Smooth muscle cell (in vitro differentiated cells): ENCODE results near the gene TOB1. TPM values are rescaled to one million over a fixed set of nuclear protein-coding genes. Genes with fewer than 3 reads are reported as not detected.
"Not testable (repeated sequence)": the region's sequence is repeated elsewhere in the genome, so short reads cannot be mapped to it uniquely, and the experiment has no call there.

Experiments
- DNase-seq: peaks from one replicate; lab custom pipeline; 2025; ENCODE audit not compliant: unreplicated experiment; lab: John Stamatoyannopoulos, UW
- H2AFZ ChIP-seq: fragments of 200-600 bp; sonication (generic); 2 replicates; pipeline ENCODE4 v1.6.0; 2016; ENCODE audit warnings: antibody characterized with exemption, low read depth, mild to moderate bottlenecking
- H3F3A ChIP-seq: fragments of 200-600 bp; sonication (generic); 2 replicates; pipeline ENCODE4 v1.6.0; 2017; ENCODE audit warnings: antibody characterized with exemption, low read depth
- H3K27ac ChIP-seq: fragments of 200-600 bp; sonication (generic); 2 replicates; pipeline ENCODE4 v1.5.1; 2016; ENCODE audit warnings: low read depth, mild to moderate bottlenecking
- H3K27me3 ChIP-seq: fragments of 200-600 bp; sonication (generic); 2 replicates; pipeline ENCODE4 v1.6.1; 2016; ENCODE audit warnings: low read depth, mild to moderate bottlenecking
- H3K36me3 ChIP-seq: fragments of 200-600 bp; sonication (generic); 2 replicates; pipeline ENCODE4 v1.5.1; 2016; ENCODE audit warnings: low read depth
- H3K4me1 ChIP-seq: fragments of 200-600 bp; sonication (generic); 2 replicates; pipeline ENCODE4 v1.5.1; 2016; ENCODE audit warnings: low read depth
- H3K4me2 ChIP-seq: fragments of 200-600 bp; sonication (generic); 2 replicates; pipeline ENCODE4 v1.6.0; 2016; ENCODE audit warnings: mild to moderate bottlenecking
- H3K4me3 ChIP-seq: fragments of 200-600 bp; sonication (generic); 2 replicates; pipeline ENCODE4 v1.5.1; 2016; ENCODE audit warnings: mild to moderate bottlenecking
- H3K79me2 ChIP-seq: fragments of 200-600 bp; sonication (generic); 2 replicates; pipeline ENCODE4 v1.6.0; 2016; ENCODE audit warnings: low read depth, mild to moderate bottlenecking
- H3K9ac ChIP-seq: fragments of 200-600 bp; sonication (generic); 2 replicates; pipeline ENCODE4 v1.6.0; 2016; ENCODE audit warnings: low read depth
- H3K9me3 ChIP-seq: fragments of 200-600 bp; sonication (generic); replicated peaks from 2 replicates; pipeline ENCODE4 v1.5.1; 2016; ENCODE audit warnings: low read depth
- H4K20me1 ChIP-seq: fragments of 200-600 bp; sonication (generic); 2 replicates; pipeline ENCODE4 v1.6.0; 2016; ENCODE audit warnings: low read depth
- CTCF ChIP-seq: fragments of 200-600 bp; sonication (generic); IDR thresholded peaks from 2 replicates; pipeline ENCODE4 v1.5.1; 2017; ENCODE audit warnings: borderline replicate concordance, mild to moderate bottlenecking, antibody characterized with exemption; ENCODE audit not compliant: insufficient read depth, poor library complexity, severe bottlenecking
- WGBS: methylation state at CpG from one replicate; pipeline ENCODE4 v1.1.7; 2016; ENCODE audit warnings: low lambda C conversion rate; 5-methylcytosine and 5-hydroxymethylcytosine counted together
- polyA plus RNA-seq: library from polyadenylated mRNA; unstranded; fragments of >200 nt; fragmentation: Nextera tagmentation; extraction: Ambion mirVana; gene quantifications from 2 replicates; pipeline ENCODE4 v1.2.1, GENCODE V29; 2016
- total RNA-seq: library from RNA; depleted of rRNA; stranded (reverse); fragments of >200 nt; gene quantifications from 2 replicates; pipeline ENCODE4 v1.2.3, GENCODE V29; 2014

Gene TOB1
- total and polyA plus RNA-seq, 2 experiments from 2014 or later, result 29.3 to 39.8 TPM

- no peak overlapping the region for H2AFZ ChIP-seq
- no peaks in the 10 kb centered on the region for H4K20me1 ChIP-seq
- no peak for DNase-seq
- H3F3A ChIP-seq, result no peaks in the 10 kb centered on the region
- no peaks in the 10 kb centered on the region for H3K27me3 ChIP-seq
- WGBS, result 95% methylated on average over 1 of the region's 1 CpG
- H3K36me3 ChIP-seq, result no peaks in the 10 kb centered on the region
- no peaks in the 10 kb centered on the region for H3K4me1 ChIP-seq
- H3K9ac ChIP-seq, result no peak overlapping the region
- no peak overlapping the region for H3K4me2 ChIP-seq
- no peak overlapping the region for H3K27ac ChIP-seq
- H3K9me3 ChIP-seq, result no peaks in the 10 kb centered on the region
- TF ChIP-seq CTCF, result no peak
- H3K4me3 ChIP-seq, result no peak overlapping the region
- H3K79me2 ChIP-seq, result no peaks in the 10 kb centered on the region
Observed at GRCh38 chr17:50877838-50878237, 11.7 kb upstream of the TOB1 start.

GRCh38 chr17:50877042-50877441, 10.9 kb upstream of the TOB1 start:
- H3F3A ChIP-seq, H3K4me2 ChIP-seq, H3K9me3 ChIP-seq, H3K4me1 ChIP-seq, H3K79me2 ChIP-seq, H3K27ac ChIP-seq, H4K20me1 ChIP-seq, DNase-seq, H3K27me3 ChIP-seq, H2AFZ ChIP-seq, H3K36me3 ChIP-seq, H3K4me3 ChIP-seq, H3K9ac ChIP-seq: not testable (repeated sequence)
- 95% methylated on average over 9 of the region's 9 CpGs for WGBS

- peaks cover 3% of the 10 kb centered on the region for H3F3A ChIP-seq
- no peaks in the 10 kb centered on the region for H4K20me1 ChIP-seq
- 90% methylated on average over 2 of the region's 2 CpGs for WGBS
- H3K4me1 ChIP-seq, result no peaks in the 10 kb centered on the region
- H3K36me3 ChIP-seq, result no peaks in the 10 kb centered on the region
- H3K4me3 ChIP-seq, result no peak overlapping the region
- no peak for DNase-seq
- H3K27me3 ChIP-seq, result no peaks in the 10 kb centered on the region
- H3K9me3 ChIP-seq, result no peaks in the 10 kb centered on the region
- H3K27ac ChIP-seq, result no peak overlapping the region
- H3K79me2 ChIP-seq, result no peaks in the 10 kb centered on the region
- H2AFZ ChIP-seq, result no peak overlapping the region
- TF ChIP-seq CTCF, result no peak
- H3K9ac ChIP-seq, result no peak overlapping the region
- H3K4me2 ChIP-seq, result no peak overlapping the region
Observed at GRCh38 chr17:50875074-50875473, 8.9 kb upstream of the TOB1 start.

GRCh38 chr17:50872710-50873424, 6.7 kb upstream of the TOB1 start:
- no peak for DNase-seq

More at GRCh38 chr17:50872710-50873424, 6.7 kb upstream of the TOB1 start:
- no peak for TF ChIP-seq CTCF
- no peaks in the 10 kb centered on the region for H4K20me1 ChIP-seq
- no peaks in the 10 kb centered on the region for H3K36me3 ChIP-seq
- H3K27me3 ChIP-seq, result no peaks in the 10 kb centered on the region
- H3K9ac ChIP-seq, result no peak overlapping the region
- H3K79me2 ChIP-seq, result no peaks in the 10 kb centered on the region
- H3K4me2 ChIP-seq, result no peak overlapping the region
- H3K9me3 ChIP-seq, result no peaks in the 10 kb centered on the region
- H3K4me1 ChIP-seq, result peaks cover 7% of the 10 kb centered on the region
- 67% methylated on average over 4 of the region's 4 CpGs for WGBS
- no peak overlapping the region for H3K27ac ChIP-seq
- no peak overlapping the region for H3K4me3 ChIP-seq
- H2AFZ ChIP-seq, result no peak overlapping the region
- H3F3A ChIP-seq, result peaks cover 7% of the 10 kb centered on the region
